ENCODE measurements around the gene CEP70. TPM values are rescaled to one million over a fixed set of nuclear protein-coding genes. Genes with fewer than 3 reads are reported as not detected.

The CEP70 gene
- polyA plus RNA-seq, 2 of the 4 experiments (the other 2 are of a cell fraction), result 16.5 to 17.1 TPM

DNA sequence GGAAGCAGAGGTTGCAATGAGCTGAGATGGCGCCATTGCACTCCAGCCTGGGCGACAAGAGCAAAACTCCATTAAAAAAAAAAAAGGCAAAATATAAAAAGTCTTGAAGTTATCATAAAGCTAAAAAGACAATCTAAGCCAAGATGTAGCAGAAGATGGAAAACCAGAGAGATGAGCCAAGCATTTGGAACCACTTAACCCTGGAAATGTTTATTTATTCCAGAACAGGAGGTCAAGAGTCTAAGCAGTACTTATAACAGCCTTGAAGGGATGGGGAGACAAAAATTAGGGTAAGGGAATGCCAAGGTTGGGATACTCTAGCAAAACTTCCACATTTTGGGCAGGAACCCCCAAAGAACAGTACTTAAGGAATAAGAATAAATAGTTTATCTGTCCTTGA, 44.6 kb upstream of the CEP70 start:
- FAIRE-seq, result no peak
- CTCF ChIA-PET, result no interaction called here

DNA sequence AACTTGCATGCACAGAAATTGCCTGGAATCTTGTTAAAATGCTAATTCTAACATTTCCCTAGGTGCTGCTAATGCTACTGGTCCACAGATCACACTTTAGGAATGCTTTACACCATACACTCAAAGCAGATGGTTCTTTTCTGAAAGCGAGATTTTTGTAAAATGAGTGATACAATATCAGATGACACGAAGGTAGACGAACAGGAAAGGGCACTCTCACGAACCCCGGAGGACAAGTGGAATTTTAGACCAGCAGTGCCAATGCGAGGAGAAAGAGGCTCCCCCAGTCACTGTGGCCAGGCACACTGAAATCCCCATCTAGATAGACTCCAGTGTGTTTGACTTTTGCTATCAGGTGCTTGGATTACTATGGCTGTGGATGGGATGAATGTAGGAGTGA, 35.5 kb upstream of the CEP70 start:
- ChIA-PET CTCF (no interaction called here), POLR2A (no interaction called here)

More for the DNA sequence above, 44.6 kb upstream of the CEP70 start:
- no peak for ATAC-seq
- Histone ChIP-seq H3K4me3 (no peak overlapping the region), H3K27ac (no peak overlapping the region), H3K9me3 (peaks cover 13% of the 10 kb centered on the region), H3K4me2 (no peak overlapping the region), H3K4me1 (no peaks in the 10 kb centered on the region)
- no peak for DNase-seq (ENCODE audit: low read depth in 1 of 2, low spot score in 1 of 2)
- no peak for TF ChIP-seq HOXB5 (CRISPR knock-in tag; IDR thresholded peaks at IDR 0.05)
- TF ChIP-seq NPAS2 (CRISPR knock-in tag; IDR thresholded peaks at IDR 0.05; ENCODE audit: borderline replicate concordance), result no peak
- TF ChIP-seq HDAC2 (IDR thresholded peaks at IDR 0.05), result no peak
- no peak for TF ChIP-seq FOXS1 (CRISPR knock-in tag; IDR thresholded peaks at IDR 0.05)
- no peak for TF ChIP-seq HOXA7 (CRISPR knock-in tag; IDR thresholded peaks at IDR 0.05)
- no peak for TF ChIP-seq JUN (IDR thresholded peaks at IDR 0.05)
- no peak for TF ChIP-seq KDM1A (IDR thresholded peaks at IDR 0.05; ENCODE audit: low read depth)
- TF ChIP-seq ESRRA (IDR thresholded peaks at IDR 0.05; ENCODE audit: borderline replicate concordance, low read length), result no peak
- TF ChIP-seq, protein P1, sequence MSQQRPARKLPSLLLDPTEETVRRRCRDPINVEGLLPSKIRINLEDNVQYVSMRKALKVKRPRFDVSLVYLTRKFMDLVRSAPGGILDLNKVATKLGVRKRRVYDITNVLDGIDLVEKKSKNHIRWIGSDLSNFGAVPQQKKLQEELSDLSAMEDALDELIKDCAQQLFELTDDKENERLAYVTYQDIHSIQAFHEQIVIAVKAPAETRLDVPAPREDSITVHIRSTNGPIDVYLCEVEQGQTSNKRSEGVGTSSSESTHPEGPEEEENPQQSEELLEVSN (IDR thresholded peaks at IDR 0.05; ENCODE audit: borderline replicate concordance, low read depth), result no peak
- TF ChIP-seq NR3C1 (IDR thresholded peaks at IDR 0.05), result no peak
- TF ChIP-seq MAFK (IDR thresholded peaks at IDR 0.05; ENCODE audit: partially characterized antibody), result no peak
- WGBS (ENCODE audit: missing lambda C conversion rate), result 83% methylated on average over 2 of the region's 2 CpGs
- POLR2A ChIA-PET, result no interaction called here

DNA sequence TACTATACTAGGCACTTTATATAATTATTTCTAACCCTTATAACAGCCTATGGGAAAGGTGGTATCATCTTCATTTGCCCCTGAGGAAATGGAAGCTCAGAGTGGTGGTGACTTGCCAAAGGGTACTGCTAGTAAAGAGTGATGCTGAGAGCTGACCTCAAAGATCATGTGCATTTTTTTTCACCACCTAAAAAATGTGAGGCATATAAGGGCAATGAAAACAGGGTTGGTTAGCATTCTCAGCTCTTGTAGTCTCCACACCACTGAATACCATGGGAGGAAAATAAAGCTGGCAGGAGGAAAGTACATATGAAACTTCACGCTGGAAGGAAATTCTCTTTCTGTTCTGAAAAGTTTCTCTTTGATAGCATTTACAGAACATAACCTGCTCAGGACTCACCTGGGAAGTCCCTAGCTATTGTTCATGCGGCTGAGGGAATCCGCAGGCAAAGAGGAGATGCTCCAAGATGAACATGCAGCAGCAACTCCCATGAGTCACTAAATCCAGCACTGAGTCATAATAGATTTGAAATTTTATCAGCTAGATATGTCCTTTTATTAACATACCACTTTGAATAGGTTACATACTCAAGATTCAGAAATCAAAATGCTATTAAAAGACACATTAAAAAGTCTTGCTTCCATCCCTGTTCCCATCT, 31.8 kb upstream of the CEP70 start:
- TF ChIP-seq FOSL2 (IDR thresholded peaks at IDR 0.05) (no peak), FOSL2 (CRISPR knock-in tag; IDR thresholded peaks at IDR 0.05) (peak; percentile 47; the same call in 1 of the 2 replicates), ESRRA (IDR thresholded peaks at IDR 0.05; ENCODE audit: borderline replicate concordance, low read length) (no peak)
- H3K4me3 ChIP-seq, result no peak overlapping the region
- H3K9me3 ChIP-seq, result no peaks in the 10 kb centered on the region
- ATAC-seq (peak; percentile 47 to 59; a peak in 2 of 6 replicates), FAIRE-seq (no peak), DNase-seq (ENCODE audit: low read depth in 1 of 2, low spot score in 1 of 2) (no peak)
- peaks cover 10% of the 10 kb centered on the region; the same call in 2 of the 3 replicates for H3K4me1 ChIP-seq
- 0 out of 3 replicates have a peak overlapping the region, but pooled peaks have one; percentile 8 for H3K4me2 ChIP-seq
- ChIA-PET POLR2A (interaction anchor here (1.1 kb wide), 1 partner anchor 17 kb away, joined by 4 read pairs; the partner anchor contains the start of gene FAIM), CTCF (interaction anchor here (1.1 to 3.8 kb wide), 4 partner anchors 10 to 298 kb away, joined by 3 to 15 read pairs (median 8); partner anchors contain the start of gene CEP70)
- H3K27ac ChIP-seq, result no peak overlapping the region
- 47% methylated on average over 3 of the region's 3 CpGs for WGBS (ENCODE audit: missing lambda C conversion rate)

More for the DNA sequence above, 35.5 kb upstream of the CEP70 start:
- no peaks in the 10 kb centered on the region for H3K9me3 ChIP-seq
- H3K4me2 ChIP-seq, result no peak overlapping the region
- FAIRE-seq (no peak), ATAC-seq (no peak), DNase-seq (ENCODE audit: low read depth in 1 of 2, low spot score in 1 of 2) (no peak)
- TF ChIP-seq, protein P2, sequence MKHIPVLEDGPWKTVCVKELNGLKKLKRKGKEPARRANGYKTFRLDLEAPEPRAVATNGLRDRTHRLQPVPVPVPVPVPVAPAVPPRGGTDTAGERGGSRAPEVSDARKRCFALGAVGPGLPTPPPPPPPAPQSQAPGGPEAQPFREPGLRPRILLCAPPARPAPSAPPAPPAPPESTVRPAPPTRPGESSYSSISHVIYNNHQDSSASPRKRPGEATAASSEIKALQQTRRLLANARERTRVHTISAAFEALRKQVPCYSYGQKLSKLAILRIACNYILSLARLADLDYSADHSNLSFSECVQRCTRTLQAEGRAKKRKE (CRISPR knock-in tag; IDR thresholded peaks at IDR 0.05; ENCODE audit: low read depth), result no peak
- TF ChIP-seq, protein P3, sequence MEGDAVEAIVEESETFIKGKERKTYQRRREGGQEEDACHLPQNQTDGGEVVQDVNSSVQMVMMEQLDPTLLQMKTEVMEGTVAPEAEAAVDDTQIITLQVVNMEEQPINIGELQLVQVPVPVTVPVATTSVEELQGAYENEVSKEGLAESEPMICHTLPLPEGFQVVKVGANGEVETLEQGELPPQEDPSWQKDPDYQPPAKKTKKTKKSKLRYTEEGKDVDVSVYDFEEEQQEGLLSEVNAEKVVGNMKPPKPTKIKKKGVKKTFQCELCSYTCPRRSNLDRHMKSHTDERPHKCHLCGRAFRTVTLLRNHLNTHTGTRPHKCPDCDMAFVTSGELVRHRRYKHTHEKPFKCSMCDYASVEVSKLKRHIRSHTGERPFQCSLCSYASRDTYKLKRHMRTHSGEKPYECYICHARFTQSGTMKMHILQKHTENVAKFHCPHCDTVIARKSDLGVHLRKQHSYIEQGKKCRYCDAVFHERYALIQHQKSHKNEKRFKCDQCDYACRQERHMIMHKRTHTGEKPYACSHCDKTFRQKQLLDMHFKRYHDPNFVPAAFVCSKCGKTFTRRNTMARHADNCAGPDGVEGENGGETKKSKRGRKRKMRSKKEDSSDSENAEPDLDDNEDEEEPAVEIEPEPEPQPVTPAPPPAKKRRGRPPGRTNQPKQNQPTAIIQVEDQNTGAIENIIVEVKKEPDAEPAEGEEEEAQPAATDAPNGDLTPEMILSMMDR (IDR thresholded peaks at IDR 0.05), result no peak
- TF ChIP-seq TFCP2L1 (CRISPR knock-in tag; IDR thresholded peaks at IDR 0.05), result no peak
- WGBS (ENCODE audit: missing lambda C conversion rate), result 72% methylated on average over 6 of the region's 6 CpGs
- H3K4me1 ChIP-seq, result peaks cover 10% of the 10 kb centered on the region; the same call in 2 of the 3 replicates
- no peak overlapping the region for H3K4me3 ChIP-seq
- no peak overlapping the region for H3K27ac ChIP-seq

DNA sequence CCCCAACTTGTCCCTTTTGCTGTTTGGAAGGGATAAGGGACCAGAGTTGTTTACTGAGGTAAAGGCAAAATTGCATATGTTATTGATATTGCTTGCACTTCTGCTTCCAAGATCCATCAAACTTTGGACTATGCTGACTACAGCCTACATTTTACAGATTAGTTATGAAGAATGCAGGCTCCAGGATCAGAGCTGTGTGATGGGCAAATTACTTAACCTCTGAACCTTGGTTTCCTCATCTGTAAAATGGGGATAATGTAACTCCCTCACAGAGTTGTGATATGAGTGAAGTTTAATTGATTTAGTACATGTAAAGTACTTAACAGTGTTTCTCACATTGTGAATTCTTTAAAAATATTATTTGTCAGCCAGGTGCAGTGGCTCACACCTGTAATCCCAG, 30.5 kb upstream of the CEP70 start:
- FAIRE-seq (no peak), DNase-seq (ENCODE audit: low read depth in 1 of 2, low spot score in 1 of 2) (no peak), ATAC-seq (no peak)
- Histone ChIP-seq H3K9me3 (no peaks in the 10 kb centered on the region), H3K4me1 (peaks cover 10% of the 10 kb centered on the region; the same call in 2 of the 3 replicates), H3K27ac (no peak overlapping the region), H3K4me2 (no peak overlapping the region), H3K4me3 (no peak overlapping the region)
- CTCF ChIA-PET, result interaction anchor here (1.1 to 3.8 kb wide), 3 partner anchors 17 to 291 kb away, joined by 3 to 15 read pairs (median 5); partner anchors contain the start of gene CEP70
- TF ChIP-seq CHD4 (IDR thresholded peaks at IDR 0.05; ENCODE audit: borderline replicate concordance) (no peak), CEBPB (IDR thresholded peaks at IDR 0.05) (no peak), POLR2AphosphoS2 (conservative IDR thresholded peaks at IDR 0.05; ENCODE audit: low read length) (no peak), ZSCAN20 (CRISPR knock-in tag; IDR thresholded peaks at IDR 0.05) (no peak), TP53 (CRISPR knock-in tag; IDR thresholded peaks at IDR 0.05) (no peak), RFX5 (IDR thresholded peaks at IDR 0.05) (no peak), FOSB (CRISPR knock-in tag; IDR thresholded peaks at IDR 0.05) (no peak)
- TF ChIP-seq, protein P4, sequence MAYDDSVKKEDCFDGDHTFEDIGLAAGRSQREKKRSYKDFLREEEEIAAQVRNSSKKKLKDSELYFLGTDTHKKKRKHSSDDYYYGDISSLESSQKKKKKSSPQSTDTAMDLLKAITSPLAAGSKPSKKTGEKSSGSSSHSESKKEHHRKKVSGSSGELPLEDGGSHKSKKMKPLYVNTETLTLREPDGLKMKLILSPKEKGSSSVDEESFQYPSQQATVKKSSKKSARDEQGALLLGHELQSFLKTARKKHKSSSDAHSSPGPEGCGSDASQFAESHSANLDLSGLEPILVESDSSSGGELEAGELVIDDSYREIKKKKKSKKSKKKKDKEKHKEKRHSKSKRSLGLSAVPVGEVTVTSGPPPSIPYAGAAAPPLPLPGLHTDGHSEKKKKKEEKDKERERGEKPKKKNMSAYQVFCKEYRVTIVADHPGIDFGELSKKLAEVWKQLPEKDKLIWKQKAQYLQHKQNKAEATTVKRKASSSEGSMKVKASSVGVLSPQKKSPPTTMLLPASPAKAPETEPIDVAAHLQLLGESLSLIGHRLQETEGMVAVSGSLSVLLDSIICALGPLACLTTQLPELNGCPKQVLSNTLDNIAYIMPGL (CRISPR knock-in tag; IDR thresholded peaks at IDR 0.05; ENCODE audit: borderline replicate concordance), result no peak
- TF ChIP-seq, protein P5, sequence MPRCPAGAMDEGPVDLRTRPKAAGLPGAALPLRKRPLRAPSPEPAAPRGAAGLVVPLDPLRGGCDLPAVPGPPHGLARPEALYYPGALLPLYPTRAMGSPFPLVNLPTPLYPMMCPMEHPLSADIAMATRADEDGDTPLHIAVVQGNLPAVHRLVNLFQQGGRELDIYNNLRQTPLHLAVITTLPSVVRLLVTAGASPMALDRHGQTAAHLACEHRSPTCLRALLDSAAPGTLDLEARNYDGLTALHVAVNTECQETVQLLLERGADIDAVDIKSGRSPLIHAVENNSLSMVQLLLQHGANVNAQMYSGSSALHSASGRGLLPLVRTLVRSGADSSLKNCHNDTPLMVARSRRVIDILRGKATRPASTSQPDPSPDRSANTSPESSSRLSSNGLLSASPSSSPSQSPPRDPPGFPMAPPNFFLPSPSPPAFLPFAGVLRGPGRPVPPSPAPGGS (IDR thresholded peaks at IDR 0.05), result no peak
- POLR2A ChIA-PET, result no interaction called here
